22Rv1 (cell line): ENCODE measurements around the gene USP16.
"Not testable (repeated sequence)": the region's sequence is repeated elsewhere in the genome, so short reads cannot be mapped to it uniquely, and the experiment has no call there.

Experiments
- H3K27ac ChIP-seq: fragments of 450-650 bp; 2 replicates; pipeline ENCODE4 v1.5.1; 2017
- CTCF ChIP-seq: fragments of 450-650 bp; IDR thresholded peaks from 2 replicates; pipeline ENCODE4 v1.5.1; 2017; ENCODE audit warnings: mild to moderate bottlenecking
- ZFX ChIP-seq: fragments of 450-650 bp; IDR thresholded peaks from 2 replicates; pipeline ENCODE4 v1.6.1; 2017; ENCODE audit warnings: antibody characterized with exemption, borderline replicate concordance

USP16 gene

GRCh38 chr21:28992526-28993292, 31.8 kb upstream of the USP16 start, which contains the start of gene LTN1:
LTN1 (minus strand) TSS chr21:28992877; CDS start chr21:28992805, 72 bp downstream.
- peak within 1 kb of the TSS; percentile 83 for H3K27ac ChIP-seq
- no peak for TF ChIP-seq ZFX
- no peak for TF ChIP-seq CTCF

- no peak for TF ChIP-seq CTCF
- TF ChIP-seq ZFX = no peak
These were observed 31.2 kb upstream of the USP16 start for GRCh38 chr21:28993293-28993629.

DNA sequence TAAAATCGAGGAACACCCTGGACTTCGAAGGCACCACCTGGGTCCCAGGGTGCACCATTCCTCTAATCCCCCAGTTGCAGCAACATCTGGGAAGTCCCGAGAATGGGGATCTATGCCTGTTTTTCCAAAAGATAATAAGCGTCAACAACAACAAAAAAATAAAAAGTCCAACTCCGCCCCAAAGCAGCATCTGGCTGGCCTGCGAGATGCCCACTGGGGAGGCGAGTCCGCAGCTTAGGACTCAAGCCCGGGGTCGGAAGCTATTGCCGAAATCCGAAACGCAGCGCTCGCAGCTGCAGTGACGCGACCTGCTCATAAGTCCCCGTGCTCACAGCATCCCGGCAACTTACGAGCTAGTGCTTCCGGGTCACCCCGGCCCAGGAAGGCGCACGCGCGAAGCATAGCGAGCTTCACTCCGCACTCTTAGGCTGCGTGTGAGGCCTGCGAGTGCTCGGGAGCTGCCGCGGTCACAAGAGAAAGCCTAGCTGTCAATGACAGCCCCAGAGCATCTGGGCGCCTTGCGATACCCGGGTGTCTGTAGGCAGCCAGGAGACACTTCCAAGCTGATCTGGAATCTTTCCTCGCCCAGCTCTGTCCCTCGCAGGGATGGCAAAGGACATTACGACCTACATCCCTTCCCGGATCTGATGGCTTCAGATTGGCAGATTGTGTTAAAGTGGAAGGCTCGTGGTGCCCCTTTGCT, 21.9 kb upstream of the USP16 start:
- H3K27ac ChIP-seq = peak overlapping the region; percentile 96
- TF ChIP-seq CTCF (no peak), ZFX (no peak)

More at GRCh38 chr21:28993293-28993629, 31.2 kb upstream of the USP16 start:
- H3K27ac ChIP-seq = peak overlapping the region; percentile 83

DNA sequence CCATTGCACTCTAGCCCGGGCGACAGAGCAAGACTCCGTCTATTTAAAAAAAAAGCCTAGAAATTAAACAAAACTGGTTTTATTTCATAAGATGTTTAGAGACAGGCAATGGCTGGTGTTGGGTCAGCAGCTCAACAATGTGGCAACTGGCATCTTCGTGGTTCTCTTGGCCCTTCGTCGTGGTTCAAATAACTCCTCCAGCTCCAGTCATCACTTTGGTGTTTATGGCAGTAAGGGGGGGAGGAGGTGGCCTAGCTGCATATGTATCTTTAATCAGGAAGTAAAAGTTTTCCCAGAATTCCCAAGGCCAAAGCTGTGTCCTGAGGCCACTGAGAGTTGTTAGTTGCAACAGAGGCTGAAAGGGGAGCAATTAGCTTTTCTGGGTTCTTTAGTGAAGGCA, 18.8 kb upstream of the USP16 start:
- no peak for TF ChIP-seq ZFX
- no peak for TF ChIP-seq CTCF
- no peak overlapping the region for H3K27ac ChIP-seq

- TF ChIP-seq CTCF = no peak
- no peak for TF ChIP-seq ZFX
- H3K27ac ChIP-seq = no peak overlapping the region
These were observed 17.3 kb upstream of the USP16 start for GRCh38 chr21:29007135-29007534.

- no peak overlapping the region for H3K27ac ChIP-seq
- TF ChIP-seq CTCF (no peak), ZFX (no peak)
These were observed 16.7 kb upstream of the USP16 start for GRCh38 chr21:29007810-29008209.

DNA sequence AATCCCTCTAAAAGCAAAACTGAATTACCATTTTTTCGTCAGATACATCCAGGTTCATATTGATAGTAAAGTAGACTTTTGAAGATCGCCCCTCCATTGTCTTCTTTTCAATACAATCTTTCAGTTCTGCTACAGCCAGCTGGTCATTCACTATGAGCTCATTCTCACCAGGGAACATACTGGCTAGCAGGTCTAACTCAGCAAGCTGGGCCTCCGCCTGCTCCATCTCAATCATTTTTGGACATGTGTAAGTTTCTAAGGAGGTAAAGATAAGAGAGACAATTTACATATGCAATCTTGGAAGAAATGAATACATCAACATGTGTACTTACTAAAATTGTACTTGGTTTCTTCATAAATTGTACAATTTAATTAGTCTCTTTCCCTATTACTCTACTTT, 16.1 kb upstream of the USP16 start:
- H3K27ac ChIP-seq = no peak overlapping the region
- TF ChIP-seq ZFX = no peak
- no peak for TF ChIP-seq CTCF

- not testable (repeated sequence) for H3K27ac ChIP-seq
These were observed 13.2 kb upstream of the USP16 start for GRCh38 chr21:29011236-29011635.
